Measurements from ENCODE around the gene PLG.

DNA sequence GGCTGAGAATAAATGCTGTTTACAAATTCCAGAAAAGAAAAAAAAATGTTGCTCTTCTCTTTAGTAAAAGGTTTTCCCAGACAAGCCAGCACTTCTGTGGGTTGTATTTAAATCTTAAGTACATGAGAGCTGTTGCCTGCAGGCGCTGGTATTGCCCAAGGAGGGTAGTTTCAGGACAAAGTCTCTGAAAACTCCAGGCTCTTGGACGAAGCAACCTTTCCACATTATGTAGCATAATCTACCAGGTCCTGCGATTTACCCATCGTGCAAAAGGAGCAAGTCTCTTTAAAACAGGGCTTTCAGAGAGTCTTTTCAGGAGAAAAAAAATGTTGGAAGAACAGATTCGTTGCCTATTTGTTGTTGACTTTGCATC, 65.6 kb downstream of the PLG start:
- no peak for TF ChIP-seq POLR2A (IDR thresholded peaks at IDR 0.05)
- no peak for TF ChIP-seq CTCF (IDR thresholded peaks at IDR 0.05)
